ENCODE results near the gene KPRP.
A peak's percentile ranks its signal among the peaks of the same experiment; 100 is the strongest.

The KPRP gene

DNA sequence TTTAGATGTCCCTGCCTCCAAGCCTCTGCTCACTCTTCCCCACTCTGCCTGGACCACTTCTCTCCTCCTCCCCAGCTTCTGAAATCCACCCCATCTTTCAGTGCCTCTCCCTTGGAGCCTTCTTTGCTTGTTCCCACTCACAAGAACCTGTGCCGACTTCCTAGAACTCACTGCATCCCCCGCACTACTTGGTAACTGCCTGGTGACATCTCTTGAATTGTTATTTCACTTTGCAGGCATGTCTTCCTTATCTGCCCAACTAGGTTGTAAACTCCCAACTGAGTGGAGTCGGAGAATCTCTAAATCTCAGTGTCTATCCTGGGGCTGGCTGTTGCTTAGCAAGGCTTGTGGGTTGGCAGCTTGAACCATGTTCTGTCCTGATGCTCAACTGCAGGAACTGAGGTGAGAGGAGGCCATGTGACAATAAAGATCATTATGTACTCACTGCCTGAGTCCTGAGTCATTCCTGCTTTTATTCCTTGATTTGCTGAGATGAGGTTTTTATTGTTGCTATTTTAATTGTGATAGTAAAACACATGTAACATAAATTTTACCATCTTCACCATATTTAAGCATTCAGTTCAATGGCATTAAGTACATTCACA, 3.9 kb downstream of the KPRP start:
- no peak for DNase-seq (ENCODE audit: low read depth, low spot score)
- no peak overlapping the region for H3K4me3 ChIP-seq (ENCODE audit: low read length)

DNA sequence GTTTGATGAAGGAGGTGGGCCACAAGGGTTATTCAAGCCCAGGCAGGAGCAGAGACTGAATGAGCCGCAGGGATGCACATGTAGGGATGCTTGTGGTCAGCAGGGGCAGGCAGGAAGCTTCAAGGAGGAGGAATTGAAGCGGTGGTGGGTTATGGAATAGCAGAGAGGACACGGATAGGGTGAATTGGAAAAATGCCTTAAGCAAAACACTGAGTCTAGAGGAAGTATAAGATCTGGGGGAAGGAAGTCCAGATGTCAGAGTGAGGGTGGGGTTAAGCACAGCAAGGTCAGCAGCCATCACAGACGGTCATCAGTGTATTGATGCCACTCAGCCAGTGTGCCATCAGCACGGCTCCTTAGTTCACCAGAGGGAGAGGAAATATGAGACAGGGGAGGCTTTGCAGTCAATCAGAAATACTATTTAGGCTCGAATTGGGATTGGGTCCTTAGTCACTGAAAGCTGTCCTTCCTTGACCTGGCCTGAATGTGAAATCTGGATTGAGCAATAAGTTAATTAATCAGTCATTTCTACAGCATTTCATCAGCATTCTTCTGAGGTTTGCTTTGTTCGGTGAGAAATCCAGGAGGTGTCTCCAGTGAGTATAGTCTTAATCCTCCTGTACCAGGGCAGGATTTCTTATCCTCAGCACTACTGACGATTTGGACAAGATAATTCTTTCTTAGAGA, 11.2 kb downstream of the KPRP start:
- no peak overlapping the region for H3K4me3 ChIP-seq (ENCODE audit: low read length)
- DNase-seq (ENCODE audit: low read depth, low spot score): no peak

DNA sequence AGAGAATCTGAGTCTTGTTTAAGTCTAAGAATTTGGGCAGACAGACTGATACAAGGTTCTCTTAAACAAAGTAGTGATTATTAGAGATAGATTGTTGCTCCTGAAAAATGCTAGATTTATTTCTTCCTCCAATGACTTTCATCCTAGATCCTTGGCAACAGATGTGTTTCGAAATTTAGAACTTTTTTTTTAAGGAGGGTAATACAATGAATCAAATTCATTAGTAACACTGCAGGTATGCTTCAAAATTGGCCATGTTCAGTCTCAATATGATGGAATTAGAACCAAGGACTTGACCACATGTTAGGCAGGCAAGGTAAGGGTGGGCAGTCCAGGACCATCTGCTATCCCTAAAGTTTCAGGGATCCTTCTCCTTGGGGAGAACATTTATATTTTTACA, 12.6 kb downstream of the KPRP start:
- H3K4me3 ChIP-seq (ENCODE audit: low read length): no peak overlapping the region
- DNase-seq (ENCODE audit: low read depth, low spot score): no peak

DNA sequence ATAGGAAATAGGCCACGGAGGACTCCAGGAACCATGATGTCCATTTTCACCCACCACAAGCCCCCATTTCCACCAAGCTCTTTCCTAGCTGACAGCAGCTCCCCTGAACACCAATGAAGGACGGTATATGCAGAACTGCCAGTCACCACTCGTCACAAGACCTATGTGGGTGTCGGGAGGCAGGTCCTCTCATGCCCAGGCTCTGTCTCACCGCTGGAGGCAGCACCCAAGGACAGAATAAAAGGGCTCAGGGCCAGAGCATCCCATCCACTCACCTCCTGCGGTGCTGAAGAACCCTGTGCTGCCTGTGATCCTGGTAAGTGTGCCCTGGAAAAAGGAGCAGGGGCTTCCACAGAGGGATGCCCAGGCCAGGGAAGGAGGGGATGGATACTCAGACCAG, 17.1 kb downstream of the KPRP start, which contains the start of gene LCE1F:
LCE1F (plus strand) TSS at position 266 of the 400 bp plus-strand sequence. CDS start 1,232 bp downstream, outside the sequence.
- H3K4me3 ChIP-seq (ENCODE audit: low read length): no peak within 1 kb of the TSS
- DNase-seq (ENCODE audit: low read depth, low spot score): no peak

DNA sequence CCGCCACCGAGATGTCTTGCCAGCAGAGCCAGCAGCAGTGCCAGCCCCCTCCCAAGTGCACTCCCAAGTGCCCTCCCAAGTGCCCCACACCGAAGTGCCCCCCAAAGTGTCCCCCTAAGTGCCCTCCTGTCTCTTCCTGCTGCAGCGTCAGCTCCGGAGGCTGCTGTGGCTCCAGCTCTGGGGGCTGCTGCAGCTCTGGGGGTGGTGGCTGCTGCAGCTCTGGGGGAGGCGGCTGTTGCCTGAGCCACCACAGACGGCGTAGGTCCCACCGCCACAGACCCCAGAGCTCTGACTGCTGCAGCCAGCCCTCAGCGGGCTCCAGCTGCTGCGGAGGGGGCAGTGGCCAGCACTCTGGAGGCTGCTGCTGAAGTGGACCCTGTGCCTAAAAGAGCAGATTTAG, 18.5 kb downstream of the KPRP start:
- no peak for DNase-seq (ENCODE audit: low read depth, low spot score)
- H3K4me3 ChIP-seq (ENCODE audit: low read length): no peak overlapping the region

DNA sequence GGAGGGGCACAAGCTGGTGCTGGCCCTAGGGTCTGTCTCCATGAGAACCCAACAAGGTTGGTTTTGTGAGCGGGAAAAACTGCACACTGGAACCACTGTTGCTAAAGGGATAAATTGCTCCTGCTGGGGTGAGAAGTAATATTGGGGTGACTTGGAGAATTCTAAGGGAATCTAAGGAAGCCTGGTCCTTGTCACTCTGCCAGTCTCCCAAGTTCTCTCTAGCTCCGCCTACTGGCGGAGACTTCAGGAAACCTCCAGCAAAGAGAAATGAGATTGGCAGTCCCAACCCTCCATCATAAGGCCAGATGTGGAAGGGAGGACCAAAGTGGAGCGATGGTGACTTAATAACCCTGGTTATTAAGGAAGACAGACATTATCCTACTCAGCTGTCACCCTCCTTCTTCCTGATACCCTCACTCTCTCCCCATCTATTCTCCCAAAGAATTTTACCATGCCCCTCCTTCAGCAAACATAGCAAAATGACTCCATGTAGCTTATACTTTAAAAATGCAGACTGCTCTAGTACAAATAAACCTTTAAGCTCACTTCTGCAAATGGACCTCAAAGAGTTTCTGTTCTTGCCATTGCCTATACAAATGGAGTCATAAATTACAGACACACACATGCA, 19.8 kb downstream of the KPRP start:
- H3K4me3 ChIP-seq (ENCODE audit: low read length): no peak overlapping the region
- DNase-seq (ENCODE audit: low read depth, low spot score): peak; percentile 21

DNA sequence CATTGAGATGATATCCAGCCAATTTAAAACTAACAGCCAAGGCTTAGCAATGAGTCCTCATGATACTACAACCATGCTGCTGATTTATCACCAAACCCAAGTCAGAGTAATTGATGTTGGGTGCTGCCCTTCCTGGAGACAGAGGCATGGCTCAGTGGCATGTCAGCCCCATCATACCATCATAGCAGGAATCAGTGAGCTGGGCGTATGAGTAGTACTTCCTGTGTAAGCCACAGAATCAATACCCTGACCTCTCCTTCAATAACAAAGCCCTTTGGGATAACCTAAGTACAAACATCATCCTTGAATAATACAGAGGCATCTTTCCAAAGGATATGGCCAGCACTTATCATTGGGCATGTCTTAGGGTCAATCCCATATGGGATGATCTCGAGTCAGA, 25.3 kb downstream of the KPRP start:
- no peak for DNase-seq (ENCODE audit: low read depth, low spot score)
- no peak overlapping the region for H3K4me3 ChIP-seq (ENCODE audit: low read length)

DNA sequence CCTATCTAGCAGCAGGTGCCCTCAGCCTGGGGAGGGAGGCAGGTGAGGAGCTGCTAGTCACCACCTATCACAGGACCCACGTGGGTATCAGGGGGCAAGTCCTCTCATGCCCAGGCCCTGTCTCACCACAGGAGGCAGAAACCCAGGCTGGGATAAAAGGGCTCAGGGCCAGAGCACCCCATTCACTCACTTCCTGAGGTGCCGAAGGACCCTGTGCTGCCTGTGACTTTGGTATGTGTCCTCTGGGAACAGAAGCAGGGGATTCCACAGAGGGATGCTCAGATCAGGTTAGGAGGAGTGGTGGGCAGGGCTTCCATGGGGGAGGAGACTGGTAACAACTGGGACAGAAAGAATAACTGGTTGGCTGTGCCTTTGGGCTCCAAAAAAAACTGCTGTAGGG, 28.3 kb downstream of the KPRP start, which contains the start of gene LCE1E:
LCE1E (plus strand) TSS at position 181 of the 400 bp plus-strand sequence. CDS start 1,043 bp downstream, outside the sequence.
- H3K4me3 ChIP-seq (ENCODE audit: low read length): no peak within 1 kb of the TSS
- DNase-seq (ENCODE audit: low read depth, low spot score): no peak

DNA sequence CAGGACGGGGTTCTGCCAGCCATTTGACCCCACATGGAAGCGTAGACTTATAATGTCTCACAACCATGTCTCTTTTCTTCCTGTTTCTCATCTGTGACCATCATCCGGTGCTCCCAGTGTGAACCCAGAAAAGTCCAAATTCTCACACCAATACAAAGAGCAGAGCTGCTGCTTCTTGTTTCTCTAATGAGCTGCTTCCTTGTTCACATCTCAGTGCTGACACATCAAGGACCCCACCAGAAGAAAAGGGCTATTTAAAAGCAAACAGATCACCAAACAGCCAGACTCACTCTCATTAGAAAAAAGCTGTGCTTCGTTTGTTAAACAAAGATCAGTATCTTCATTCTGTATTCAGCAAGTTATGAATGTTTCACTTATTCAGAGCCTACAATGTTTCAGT, 37.9 kb downstream of the KPRP start:
- no peak overlapping the region for H3K4me3 ChIP-seq (ENCODE audit: low read length)
- no peak for DNase-seq (ENCODE audit: low read depth, low spot score)

DNA sequence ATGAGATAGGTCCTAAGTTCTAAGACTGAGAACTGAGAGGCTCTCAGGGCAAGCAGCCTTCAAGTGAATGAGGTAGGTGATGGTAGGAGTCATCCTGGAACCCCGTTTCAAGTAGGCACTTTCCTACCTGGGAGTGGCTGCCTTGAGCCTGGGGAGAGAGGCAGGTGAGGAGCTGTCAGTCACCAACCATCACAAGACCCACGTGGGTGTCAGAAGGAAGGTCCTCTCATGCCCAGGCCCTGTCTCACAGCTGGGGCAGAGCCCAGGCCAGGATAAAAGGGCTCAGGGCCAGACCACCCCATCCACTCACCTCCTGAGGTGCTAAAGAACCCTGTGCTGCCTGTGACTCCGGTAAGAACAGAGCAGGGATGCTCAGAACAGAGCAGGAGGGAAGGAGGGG, 38.6 kb downstream of the KPRP start, which contains the start of gene LCE1D:
LCE1D (plus strand) TSS at position 301 of the 400 bp plus-strand sequence. CDS start 1,074 bp downstream, outside the sequence.
- DNase-seq (ENCODE audit: low read depth, low spot score): no peak
- H3K4me3 ChIP-seq (ENCODE audit: low read length): no peak within 1 kb of the TSS

DNA sequence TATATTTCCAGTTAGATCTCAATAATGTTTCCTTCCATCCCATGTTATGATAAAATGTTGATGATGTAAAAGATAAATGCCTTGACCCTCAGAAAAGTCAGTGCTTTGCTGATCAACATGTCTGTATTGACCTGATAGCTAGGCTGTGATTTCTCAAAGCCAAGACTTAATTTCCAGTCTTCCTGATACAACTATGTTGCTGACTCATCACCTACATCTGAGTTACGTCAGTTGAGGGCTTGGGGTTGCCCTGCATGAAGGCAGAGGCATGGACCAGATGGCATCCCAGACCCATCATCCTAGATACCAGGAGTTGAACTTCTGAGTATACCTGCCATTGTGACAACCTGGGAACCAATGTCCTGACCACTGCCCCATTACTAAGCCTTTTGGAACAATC, 43.5 kb downstream of the KPRP start:
- DNase-seq (ENCODE audit: low read depth, low spot score): no peak
- H3K4me3 ChIP-seq (ENCODE audit: low read length): no peak overlapping the region

DNA sequence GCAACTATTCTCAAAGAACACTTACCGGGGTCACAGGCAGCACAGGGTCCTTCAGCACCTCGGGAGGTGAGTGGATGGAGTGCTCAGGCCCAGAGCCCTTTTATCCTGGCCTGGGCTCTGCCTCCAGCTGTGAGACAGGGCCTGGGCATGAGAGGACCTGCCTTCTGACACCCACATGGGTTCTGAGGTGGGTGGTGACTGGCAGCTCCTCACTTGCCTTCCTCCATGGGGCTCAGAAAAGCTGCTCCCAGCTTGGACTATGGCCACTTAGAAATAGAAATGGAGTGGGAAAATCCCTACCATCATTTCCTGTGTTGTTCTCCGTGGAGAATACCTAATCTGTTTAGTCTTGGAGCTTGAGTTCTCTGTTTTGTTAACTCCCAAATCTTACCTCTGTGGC, 48.8 kb downstream of the KPRP start, which contains the start of gene LCE1C:
LCE1C (minus strand) TSS at position 76 of the 400 bp plus-strand sequence. CDS start 1,173 bp downstream, outside the sequence.
- DNase-seq (ENCODE audit: low read depth, low spot score): no peak
- no peak within 1 kb of the TSS for H3K4me3 ChIP-seq (ENCODE audit: low read length)

DNA sequence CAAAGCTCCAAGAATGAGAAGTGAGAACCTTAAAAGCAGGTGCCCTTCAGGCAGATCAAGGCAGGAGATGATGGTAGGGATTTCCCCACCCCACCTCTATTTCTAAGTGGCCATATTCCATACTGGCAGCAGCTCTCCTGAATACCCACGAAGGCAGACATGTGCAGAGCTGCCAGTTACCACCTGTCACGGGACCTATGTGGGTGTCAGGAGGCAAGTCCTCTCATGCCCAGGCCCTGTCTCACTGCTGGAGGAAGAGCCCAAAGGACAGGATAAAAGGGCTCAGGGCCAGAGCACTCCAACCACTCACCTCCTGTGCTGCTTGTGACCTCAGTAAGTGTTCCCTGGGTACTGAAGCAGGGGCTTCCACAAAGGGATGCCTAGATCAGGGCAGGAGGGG, 53.2 kb downstream of the KPRP start:
- DNase-seq (ENCODE audit: low read depth, low spot score): no peak
- no peak overlapping the region for H3K4me3 ChIP-seq (ENCODE audit: low read length)
